Neural cell (in vitro differentiated cells): ENCODE results near the gene ATP5ME.

Experiments
- CTCF ChIP-seq: fragments of 450-650 bp; IDR thresholded peaks from 2 replicates; pipeline ENCODE4 v1.5.1; 2014; ENCODE audit warnings: antibody characterized with exemption, mild to moderate bottlenecking, moderate library complexity; ENCODE audit not compliant: poor library complexity, severe bottlenecking
- EP300 ChIP-seq: fragments of 450-650 bp; conservative IDR thresholded peaks from 2 replicates; pipeline ENCODE4 v1.6.1; 2014; ENCODE audit warnings: antibody characterized with exemption, mild to moderate bottlenecking, moderate library complexity; ENCODE audit not compliant: poor library complexity, severe bottlenecking
- EZH2 ChIP-seq: fragments of 200-600, 300-800 bp; shearing (Covaris generic), sonication (generic); IDR thresholded peaks from 2 replicates; pipeline ENCODE4 v1.6.1; 2014; ENCODE audit warnings: antibody characterized with exemption, low read length, borderline replicate concordance, mild to moderate bottlenecking; ENCODE audit not compliant: insufficient read depth, poor library complexity, severe bottlenecking
- POLR2AphosphoS5 ChIP-seq: IDR thresholded peaks from 2 replicates; pipeline ENCODE4 v1.6.1; 2012
- RAD21 ChIP-seq: fragments of 450-650 bp; conservative IDR thresholded peaks from 2 replicates; pipeline ENCODE4 v1.6.1; 2014; ENCODE audit warnings: antibody characterized with exemption, mild to moderate bottlenecking, moderate library complexity
- SMC3 ChIP-seq: fragments of 450-650 bp; conservative IDR thresholded peaks from 2 replicates; pipeline ENCODE4 v1.6.1; 2014; ENCODE audit warnings: antibody characterized with exemption, mild to moderate bottlenecking, moderate library complexity; ENCODE audit not compliant: poor library complexity

DNA sequence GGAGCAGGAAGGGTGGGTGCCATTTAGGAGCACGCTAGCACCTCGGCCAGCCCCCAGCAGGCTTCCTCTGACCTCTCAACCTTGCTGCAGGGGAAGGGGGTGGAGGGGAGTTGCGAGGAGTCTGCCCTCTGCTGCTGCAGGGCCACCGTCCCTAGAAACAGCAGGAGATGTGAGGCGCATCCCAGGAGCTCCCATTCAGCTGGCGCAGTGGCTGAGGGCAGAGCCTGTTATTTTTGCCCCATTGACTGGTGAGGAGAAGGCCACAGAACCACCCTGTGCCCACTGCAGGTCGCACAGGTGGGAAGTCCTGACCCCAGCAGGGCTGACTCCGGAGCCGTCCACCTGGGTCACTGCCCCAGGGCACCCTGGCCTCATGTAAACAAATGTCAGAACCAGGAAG lies 40.7 kb downstream of the ATP5ME start:
- TF ChIP-seq CTCF: no peak
- no peak for TF ChIP-seq EZH2
- no peak for TF ChIP-seq EP300
- no peak for TF ChIP-seq RAD21
- TF ChIP-seq POLR2AphosphoS5: no peak
- no peak for TF ChIP-seq SMC3
